H1 (cell line): ENCODE results near the gene CCDC141. TPM values are rescaled to one million over a fixed set of nuclear protein-coding genes. Genes with fewer than 3 reads are reported as not detected.

Source experiments
- CBX5 ChIP-seq: fragments of 300-800, 300-1000 bp; sonication (generic); IDR thresholded peaks from 2 replicates; pipeline ENCODE4 v1.7.1; 2016; ENCODE audit warnings: antibody characterized with exemption, low read length, low read depth
- EZH2 ChIP-seq: fragments of 200-600 bp; sonication (generic); IDR thresholded peaks from 2 replicates; pipeline ENCODE4 v1.7.1; 2012; ENCODE audit warnings: low read depth, mild to moderate bottlenecking, moderate library complexity, low read length, inconsistent platforms; ENCODE audit not compliant: severe bottlenecking
- HDAC6 ChIP-seq: IDR thresholded peaks from one replicate; pipeline ENCODE4 v1.7.1; 2012; ENCODE audit warnings: low read depth, mild to moderate bottlenecking, inconsistent platforms, low read length, moderate library complexity
- KDM4A ChIP-seq: IDR thresholded peaks from one replicate; pipeline ENCODE4 v1.7.1; 2012; ENCODE audit warnings: low read depth, mild to moderate bottlenecking, moderate library complexity, low read length, inconsistent platforms; ENCODE audit not compliant: severe bottlenecking
- POU5F1 ChIP-seq: IDR thresholded peaks from 2 replicates; pipeline ENCODE4 v1.6.1; 2011; ENCODE audit warnings: low read depth, mild to moderate bottlenecking, low read length, moderate library complexity
- SIN3A ChIP-seq, 2 experiments: IDR thresholded peaks in 1 of 2; conservative IDR thresholded peaks in 1 of 2; 2 replicates each; pipeline ENCODE4 v1.6.1; 2011 to 2012; ENCODE audit warnings: low read length in 2 of 2, improper control_type of control experiment in 1 of 2, low read depth in 1 of 2, mild to moderate bottlenecking in 1 of 2
- SIRT6 ChIP-seq: IDR thresholded peaks from one replicate; pipeline ENCODE4 v1.7.1; 2012; ENCODE audit warnings: low read length, inconsistent platforms
- SP2 ChIP-seq: IDR thresholded peaks from 2 replicates; pipeline ENCODE4 v1.6.1; 2012; ENCODE audit warnings: mild to moderate bottlenecking, low read length, inconsistent platforms
- polyA plus RNA-seq, 7 experiments: library from polyadenylated mRNA; depleted of rRNA in 3 of 7; stranded (reverse) in 5 of 7; unstranded in 2 of 7; fragments of >200 nt in 5 of 7; fragments of 200-250 nt in 2 of 7; gene quantifications; 1 replicate in 5 of 7; 2 replicates in 1 of 7; 4 replicates in 1 of 7; pipeline versions ENCODE4 v1.2.1 to v1.2.3, GENCODE V29; 2011 to 2013; ENCODE audit warnings: missing spikeins in 2 of 7, mixed read lengths in 2 of 7
- total RNA-seq: library from RNA; stranded (reverse); fragmentation: NEBNext Ultra II Directional; extraction: Animal tissue kit (Norgen Biotek cat#: 25700); gene quantifications from 2 replicates; pipeline ENCODE4 v1.2.1, GENCODE V29; 2021

CCDC141 gene
- total and polyA plus RNA-seq, 2 of the 8 experiments (the other 6 are each of a cell fraction or from before 2014, with no cell fraction given), result 0.56 to 21.6 TPM

DNA sequence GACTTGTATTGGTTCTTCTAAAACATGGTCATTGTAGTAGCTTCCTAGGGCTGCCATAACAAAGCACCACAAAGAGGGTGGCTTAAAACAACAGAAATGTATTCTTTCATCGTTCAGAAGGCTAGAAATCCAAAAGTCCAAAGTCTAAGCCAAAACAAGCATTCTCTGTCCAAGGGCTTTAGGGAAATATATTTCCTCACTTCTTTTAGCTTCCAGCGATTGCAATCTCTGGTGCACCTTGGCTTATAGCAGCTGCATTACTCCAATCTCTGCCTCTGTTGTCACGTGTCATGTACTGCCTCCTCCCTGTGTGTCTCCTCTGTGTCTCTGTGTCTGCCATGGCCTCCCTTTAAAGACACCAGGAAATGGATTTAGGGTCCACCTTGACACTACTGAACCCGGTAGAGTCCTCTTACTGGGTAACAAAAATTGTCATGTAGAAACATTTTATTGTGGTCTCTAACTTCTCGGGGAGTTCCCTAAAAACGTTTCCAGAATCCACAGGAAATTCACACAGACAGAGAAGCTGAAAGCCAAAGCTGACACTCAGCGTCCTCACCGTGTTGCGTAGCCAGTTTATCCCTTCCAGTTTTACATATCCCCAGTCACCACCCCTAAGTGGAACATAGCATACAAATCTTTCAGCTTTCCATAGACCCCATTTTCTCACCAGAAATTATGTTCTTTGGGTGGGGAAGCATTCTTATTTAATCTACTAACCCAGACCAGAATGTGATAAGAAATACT, 222.0 kb downstream of the CCDC141 start (continued):
- no peak for TF ChIP-seq CBX5
- no peak for TF ChIP-seq EZH2
- TF ChIP-seq SIN3A (conservative IDR thresholded peaks at IDR 0.05 in 1 of 2, IDR thresholded peaks at IDR 0.05 in 1 of 2; ENCODE audit: low read depth in 1 of 2, low read length in 2 of 2), result no peak
- no peak for TF ChIP-seq HDAC6
- no peak for TF ChIP-seq SP2
- TF ChIP-seq KDM4A, result no peak
- TF ChIP-seq SIRT6, result no peak
- TF ChIP-seq POU5F1, result no peak
